SK-N-SH (cell line): ENCODE data around the gene CFAP68. TPM values are rescaled to one million over a fixed set of nuclear protein-coding genes. Genes with fewer than 3 reads are reported as not detected.

ENCODE experiments used
- CTCF ChIA-PET: fragments of 300-600, 350-600 bp; formaldehyde crosslinking; extraction: SDS; loops from one replicate; lab custom pipeline; 2021; lab: Yijun Ruan, JAX
- POLR2A ChIA-PET: fragments of 350-600 bp; sonication (Branson Sonifier 250); formaldehyde crosslinking; extraction: SDS; loops from one replicate; lab custom pipeline; 2020; ENCODE audit warnings: antibody characterized with exemption, inconsistent platforms; lab: Yijun Ruan, JAX
- DNase-seq: peaks from one replicate; pipeline ENCODE4 v3.0.0; 2012
- H2AFZ ChIP-seq: fragments of 200-600 bp; sonication (generic); 2 replicates; pipeline ENCODE4 v1.8.1; 2016; ENCODE audit warnings: antibody characterized with exemption, mild to moderate bottlenecking, low read depth
- H3F3A ChIP-seq: fragments of 200-600 bp; sonication (generic); replicated peaks from 2 replicates; pipeline ENCODE3; 2016; ENCODE audit warnings: antibody characterized with exemption, mild to moderate bottlenecking; ENCODE audit not compliant: insufficient read depth
- H3K27ac ChIP-seq, 2 experiments: fragments of 200-500 bp in 1 of 2; fragments of 200-600 bp in 1 of 2; sonication (Bioruptor generic) in 1 of 2; sonication (generic), shearing (Covaris generic) in 1 of 2; 2 replicates each; pipeline versions ENCODE4 v1.5.1 to v1.6.1; 2014 to 2016; ENCODE audit warnings: low read depth in 2 of 2, inconsistent platforms in 1 of 2, low read length in 1 of 2, mild to moderate bottlenecking in 1 of 2, mixed read lengths in 1 of 2
- H3K27me3 ChIP-seq: fragments of 200-600 bp; sonication (generic), shearing (Covaris generic); 2 replicates; pipeline ENCODE4 v1.6.1; 2016; ENCODE audit warnings: mixed run types; ENCODE audit not compliant: insufficient read depth
- H3K36me3 ChIP-seq, 2 experiments: fragments of 200-500 bp in 1 of 2; fragments of 200-600 bp in 1 of 2; sonication (Bioruptor generic) in 1 of 2; sonication (generic) in 1 of 2; replicated peaks in 1 of 2; 2 replicates each; pipeline versions ENCODE3 to v1.5.1; 2014 to 2016; ENCODE audit warnings: low read length in 1 of 2, mild to moderate bottlenecking in 1 of 2; ENCODE audit not compliant: insufficient read depth in 2 of 2, control insufficient read depth in 1 of 2
- H3K4me1 ChIP-seq, 2 experiments: fragments of 200-500 bp in 1 of 2; fragments of 200-600 bp in 1 of 2; sonication (Bioruptor generic) in 1 of 2; sonication (generic), shearing (Covaris generic) in 1 of 2; 2 replicates each; pipeline versions ENCODE4 v1.5.1 to v1.6.1; 2014 to 2016; ENCODE audit warnings: low read depth in 1 of 2, low read length in 1 of 2, mixed run types in 1 of 2; ENCODE audit not compliant: insufficient read depth in 2 of 2, control insufficient read depth in 1 of 2
- H3K4me2 ChIP-seq: fragments of 200-600 bp; sonication (generic), shearing (Covaris generic); 2 replicates; pipeline ENCODE4 v1.6.1; 2017; ENCODE audit warnings: mixed run types
- H3K4me3 ChIP-seq, 2 experiments: fragments of 200-500 bp in 1 of 2; fragments of 200-600 bp in 1 of 2; sonication (Bioruptor generic) in 1 of 2; sonication (generic), shearing (Covaris generic) in 1 of 2; 2 replicates each; pipeline versions ENCODE4 v1.5.1 to v1.8.1; 2014 to 2016; ENCODE audit warnings: low read depth in 2 of 2, inconsistent platforms in 1 of 2, low read length in 1 of 2, mild to moderate bottlenecking in 1 of 2, mixed read lengths in 1 of 2, moderate library complexity in 1 of 2
- H3K79me2 ChIP-seq: fragments of 200-600 bp; sonication (generic); 2 replicates; pipeline ENCODE4 v1.8.1; 2017; ENCODE audit warnings: mild to moderate bottlenecking; ENCODE audit not compliant: insufficient read depth
- H3K9ac ChIP-seq: fragments of 200-600 bp; sonication (generic); 2 replicates; pipeline ENCODE4 v1.6.1; 2017; ENCODE audit warnings: mixed run types
- H3K9me2 ChIP-seq: fragments of 200-600 bp; sonication (generic); 2 replicates; pipeline ENCODE4 v1.6.1; 2017; ENCODE audit warnings: mixed run types
- H3K9me3 ChIP-seq: fragments of 200-600 bp; sonication (generic); 2 replicates; pipeline ENCODE4 v1.6.1; 2017; ENCODE audit warnings: mixed run types, mild to moderate bottlenecking, moderate library complexity
- H4K20me1 ChIP-seq: fragments of 200-600 bp; sonication (generic); 2 replicates; pipeline ENCODE4 v1.6.1; 2017; ENCODE audit warnings: mild to moderate bottlenecking, mixed run types; ENCODE audit not compliant: insufficient read depth
- CHD2 ChIP-seq: fragments of 150-350 bp; IDR thresholded peaks from 2 replicates; pipeline ENCODE4 v1.6.1; 2018; ENCODE audit warnings: low read length; ENCODE audit not compliant: partially characterized antibody
- ELF1 ChIP-seq: IDR thresholded peaks from 2 replicates; pipeline ENCODE4 v1.4.0; 2012
- EP300 ChIP-seq, 2 experiments: IDR thresholded peaks; 2 replicates each; pipeline versions ENCODE4 v1.4.0 to v1.6.1; 2012; ENCODE audit warnings: borderline replicate concordance in 1 of 2, low read depth in 1 of 2, low read length in 1 of 2
- FOSL2 ChIP-seq: IDR thresholded peaks from 2 replicates; pipeline ENCODE4 v1.4.0; 2012; ENCODE audit warnings: low read depth, mild to moderate bottlenecking, moderate library complexity, borderline replicate concordance
- FOXJ3 ChIP-seq: sonication (generic); formaldehyde crosslinking; IDR thresholded peaks from 2 replicates; pipeline ENCODE4 v1.5.1; 2020; ENCODE audit warnings: mild to moderate bottlenecking, missing genetic modification reagents
- FOXM1 ChIP-seq: IDR thresholded peaks from 2 replicates; pipeline ENCODE4 v1.4.0; 2012; ENCODE audit warnings: low read depth, mild to moderate bottlenecking
- GABPA ChIP-seq: IDR thresholded peaks from 2 replicates; pipeline ENCODE4 v1.4.0; 2012; ENCODE audit warnings: low read depth, mild to moderate bottlenecking
- GATA2 ChIP-seq: sonication (generic); formaldehyde crosslinking; IDR thresholded peaks from 2 replicates; pipeline ENCODE4 v1.5.0; 2020; ENCODE audit warnings: mild to moderate bottlenecking, missing genetic modification reagents
- MEF2A ChIP-seq: IDR thresholded peaks from 2 replicates; pipeline ENCODE4 v1.4.0; 2012; ENCODE audit warnings: low read depth, borderline replicate concordance
- NRF1 ChIP-seq: IDR thresholded peaks from 2 replicates; pipeline ENCODE4 v1.6.1; 2012; ENCODE audit warnings: low read depth, mild to moderate bottlenecking, low read length
- RCOR1 ChIP-seq: fragments of 150-350 bp; IDR thresholded peaks from 2 replicates; pipeline ENCODE4 v1.6.1; 2017; ENCODE audit warnings: antibody characterized with exemption, low read length
- RFX5 ChIP-seq: IDR thresholded peaks from 2 replicates; pipeline ENCODE4 v1.6.1; 2012; ENCODE audit warnings: mild to moderate bottlenecking, improper control_type of control experiment, low read length
- RXRA ChIP-seq: IDR thresholded peaks from 2 replicates; pipeline ENCODE4 v1.4.0; 2012; ENCODE audit warnings: low read depth, mild to moderate bottlenecking, borderline replicate concordance
- SMC3 ChIP-seq: IDR thresholded peaks from 2 replicates; pipeline ENCODE4 v1.6.1; 2012; ENCODE audit warnings: low read depth, low read length, improper control_type of control experiment
- TAF1 ChIP-seq: IDR thresholded peaks from 2 replicates; pipeline ENCODE4 v1.6.1; 2012; ENCODE audit warnings: low read depth, mild to moderate bottlenecking, low read length, moderate library complexity, borderline replicate concordance
- TCF12 ChIP-seq: IDR thresholded peaks from 2 replicates; pipeline ENCODE4 v1.4.0; 2012
- TEAD4 ChIP-seq: IDR thresholded peaks from 2 replicates; pipeline ENCODE4 v1.4.0; 2012; ENCODE audit warnings: mild to moderate bottlenecking, borderline replicate concordance; ENCODE audit not compliant: insufficient read depth
- YY1 ChIP-seq: IDR thresholded peaks from 2 replicates; pipeline ENCODE4 v1.4.0; 2012; ENCODE audit warnings: low read depth, mild to moderate bottlenecking
- WGBS: methylation state at CpG from one replicate; pipeline ENCODE4 v1.1.6; 2017; ENCODE audit warnings: low lambda C conversion rate; 5-methylcytosine and 5-hydroxymethylcytosine counted together
- polyA plus RNA-seq, 3 experiments: library from polyadenylated mRNA; depleted of rRNA; stranded (reverse); fragments of >200 nt; gene quantifications; 2 replicates each; pipeline ENCODE4 v1.2.3, GENCODE V29; 2012
- TF ChIP-seq, protein P1 (sequence below): IDR thresholded peaks from 2 replicates; pipeline ENCODE4 v1.6.1; 2012; ENCODE audit warnings: mild to moderate bottlenecking, low read depth, low read length, moderate library complexity
- TF ChIP-seq, protein P2 (sequence below): IDR thresholded peaks from 2 replicates; pipeline ENCODE4 v1.4.0; 2012; ENCODE audit warnings: low read depth
- TF ChIP-seq, protein P3 (sequence below): fragments of 200-600 bp; sonication (generic); IDR thresholded peaks from 2 replicates; pipeline ENCODE4 v1.6.1; 2017; ENCODE audit warnings: antibody characterized with exemption, mild to moderate bottlenecking, moderate library complexity
- TF ChIP-seq, protein P4 (sequence below): fragments of 150-350 bp; IDR thresholded peaks from 2 replicates; pipeline ENCODE4 v1.6.1; 2016; ENCODE audit warnings: mild to moderate bottlenecking, low read depth, low read length

Gene CFAP68
- polyA plus RNA-seq, 1 of the 3 experiments (the other 2 are of a cell fraction), result 61.2 TPM

DNA sequence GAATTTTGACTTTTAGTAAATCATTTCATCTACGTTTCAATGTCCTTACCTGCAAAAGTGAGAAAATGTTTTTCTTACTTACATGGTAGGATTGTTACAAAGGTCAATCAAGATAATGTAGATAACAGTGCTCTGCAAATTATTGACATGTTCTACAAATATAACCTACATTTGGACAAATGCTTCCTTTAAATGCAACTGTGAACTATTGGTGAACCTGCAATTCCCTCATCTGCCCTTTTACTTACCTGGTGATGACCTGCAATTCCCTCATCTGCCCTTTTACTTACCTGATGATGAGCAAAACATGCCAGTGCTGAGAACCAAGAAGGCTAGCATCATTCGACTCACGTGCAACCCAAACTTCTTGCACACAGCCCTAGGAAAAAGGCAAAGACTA, 19.1 kb upstream of the CFAP68 start (continued):
- TF ChIP-seq, protein P1, sequence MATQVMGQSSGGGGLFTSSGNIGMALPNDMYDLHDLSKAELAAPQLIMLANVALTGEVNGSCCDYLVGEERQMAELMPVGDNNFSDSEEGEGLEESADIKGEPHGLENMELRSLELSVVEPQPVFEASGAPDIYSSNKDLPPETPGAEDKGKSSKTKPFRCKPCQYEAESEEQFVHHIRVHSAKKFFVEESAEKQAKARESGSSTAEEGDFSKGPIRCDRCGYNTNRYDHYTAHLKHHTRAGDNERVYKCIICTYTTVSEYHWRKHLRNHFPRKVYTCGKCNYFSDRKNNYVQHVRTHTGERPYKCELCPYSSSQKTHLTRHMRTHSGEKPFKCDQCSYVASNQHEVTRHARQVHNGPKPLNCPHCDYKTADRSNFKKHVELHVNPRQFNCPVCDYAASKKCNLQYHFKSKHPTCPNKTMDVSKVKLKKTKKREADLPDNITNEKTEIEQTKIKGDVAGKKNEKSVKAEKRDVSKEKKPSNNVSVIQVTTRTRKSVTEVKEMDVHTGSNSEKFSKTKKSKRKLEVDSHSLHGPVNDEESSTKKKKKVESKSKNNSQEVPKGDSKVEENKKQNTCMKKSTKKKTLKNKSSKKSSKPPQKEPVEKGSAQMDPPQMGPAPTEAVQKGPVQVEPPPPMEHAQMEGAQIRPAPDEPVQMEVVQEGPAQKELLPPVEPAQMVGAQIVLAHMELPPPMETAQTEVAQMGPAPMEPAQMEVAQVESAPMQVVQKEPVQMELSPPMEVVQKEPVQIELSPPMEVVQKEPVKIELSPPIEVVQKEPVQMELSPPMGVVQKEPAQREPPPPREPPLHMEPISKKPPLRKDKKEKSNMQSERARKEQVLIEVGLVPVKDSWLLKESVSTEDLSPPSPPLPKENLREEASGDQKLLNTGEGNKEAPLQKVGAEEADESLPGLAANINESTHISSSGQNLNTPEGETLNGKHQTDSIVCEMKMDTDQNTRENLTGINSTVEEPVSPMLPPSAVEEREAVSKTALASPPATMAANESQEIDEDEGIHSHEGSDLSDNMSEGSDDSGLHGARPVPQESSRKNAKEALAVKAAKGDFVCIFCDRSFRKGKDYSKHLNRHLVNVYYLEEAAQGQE, result no peak
- no peak for TF ChIP-seq NRF1
- no peak for TF ChIP-seq FOXM1
- TF ChIP-seq CHD2, result no peak
- no peak for TF ChIP-seq GATA2 (CRISPR knock-in tag)
- no peak for TF ChIP-seq TCF12
- TF ChIP-seq ELF1, result no peak
- TF ChIP-seq YY1, result no peak
- TF ChIP-seq, protein P2, sequence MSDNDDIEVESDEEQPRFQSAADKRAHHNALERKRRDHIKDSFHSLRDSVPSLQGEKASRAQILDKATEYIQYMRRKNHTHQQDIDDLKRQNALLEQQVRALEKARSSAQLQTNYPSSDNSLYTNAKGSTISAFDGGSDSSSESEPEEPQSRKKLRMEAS, result no peak
- TF ChIP-seq TEAD4, result no peak

DNA sequence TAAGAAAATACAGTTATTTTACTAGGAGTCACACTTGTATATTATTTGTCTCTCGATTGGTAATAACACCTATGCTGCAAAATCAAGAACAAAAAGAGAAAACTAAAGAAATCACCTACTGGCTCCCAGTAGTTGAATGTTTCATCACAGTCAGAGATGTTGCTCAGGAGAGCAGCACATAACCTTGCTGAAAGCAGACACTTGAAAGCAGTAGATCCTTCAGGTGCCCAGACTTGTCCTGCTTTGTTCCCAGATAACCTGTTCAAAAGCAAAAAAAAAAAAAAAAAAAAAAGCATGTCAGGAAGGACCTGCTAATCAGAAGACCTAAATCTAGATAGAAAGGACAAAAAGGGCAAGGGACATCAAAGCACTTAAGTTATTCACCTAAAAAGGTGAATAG, 9.2 kb upstream of the CFAP68 start:
- H3K9ac ChIP-seq, result no peak overlapping the region
- no peaks in the 10 kb centered on the region for H4K20me1 ChIP-seq
- peaks cover 18% of the 10 kb centered on the region for H3K79me2 ChIP-seq
- H3F3A ChIP-seq, result peaks cover 3% of the 10 kb centered on the region
- 0 out of 4 replicates have a peak overlapping the region, but pooled peaks of 1 of the 2 experiments have one; percentile 81 for H3K27ac ChIP-seq
- H3K4me1 ChIP-seq, result peaks cover 0 to 6% of the 10 kb centered on the region in 2 experiments; a peak in 3 of 4 replicates
- TF ChIP-seq RFX5 (no peak), MEF2A (no peak), FOSL2 (no peak), TEAD4 (no peak), TAF1 (no peak), GABPA (no peak), FOXM1 (no peak), EP300 (IDR thresholded peaks at IDR 0.05; ENCODE audit: borderline replicate concordance in 1 of 2, low read depth in 1 of 2, low read length in 1 of 2) (no peak), SMC3 (no peak), CHD2 (no peak), ELF1 (no peak), TCF12 (no peak), RCOR1 (no peak), RXRA (no peak), FOXJ3 (CRISPR knock-in tag) (no peak)
- TF ChIP-seq, protein P3, sequence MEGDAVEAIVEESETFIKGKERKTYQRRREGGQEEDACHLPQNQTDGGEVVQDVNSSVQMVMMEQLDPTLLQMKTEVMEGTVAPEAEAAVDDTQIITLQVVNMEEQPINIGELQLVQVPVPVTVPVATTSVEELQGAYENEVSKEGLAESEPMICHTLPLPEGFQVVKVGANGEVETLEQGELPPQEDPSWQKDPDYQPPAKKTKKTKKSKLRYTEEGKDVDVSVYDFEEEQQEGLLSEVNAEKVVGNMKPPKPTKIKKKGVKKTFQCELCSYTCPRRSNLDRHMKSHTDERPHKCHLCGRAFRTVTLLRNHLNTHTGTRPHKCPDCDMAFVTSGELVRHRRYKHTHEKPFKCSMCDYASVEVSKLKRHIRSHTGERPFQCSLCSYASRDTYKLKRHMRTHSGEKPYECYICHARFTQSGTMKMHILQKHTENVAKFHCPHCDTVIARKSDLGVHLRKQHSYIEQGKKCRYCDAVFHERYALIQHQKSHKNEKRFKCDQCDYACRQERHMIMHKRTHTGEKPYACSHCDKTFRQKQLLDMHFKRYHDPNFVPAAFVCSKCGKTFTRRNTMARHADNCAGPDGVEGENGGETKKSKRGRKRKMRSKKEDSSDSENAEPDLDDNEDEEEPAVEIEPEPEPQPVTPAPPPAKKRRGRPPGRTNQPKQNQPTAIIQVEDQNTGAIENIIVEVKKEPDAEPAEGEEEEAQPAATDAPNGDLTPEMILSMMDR, result no peak
- TF ChIP-seq, protein P2, result no peak
- TF ChIP-seq, protein P4, sequence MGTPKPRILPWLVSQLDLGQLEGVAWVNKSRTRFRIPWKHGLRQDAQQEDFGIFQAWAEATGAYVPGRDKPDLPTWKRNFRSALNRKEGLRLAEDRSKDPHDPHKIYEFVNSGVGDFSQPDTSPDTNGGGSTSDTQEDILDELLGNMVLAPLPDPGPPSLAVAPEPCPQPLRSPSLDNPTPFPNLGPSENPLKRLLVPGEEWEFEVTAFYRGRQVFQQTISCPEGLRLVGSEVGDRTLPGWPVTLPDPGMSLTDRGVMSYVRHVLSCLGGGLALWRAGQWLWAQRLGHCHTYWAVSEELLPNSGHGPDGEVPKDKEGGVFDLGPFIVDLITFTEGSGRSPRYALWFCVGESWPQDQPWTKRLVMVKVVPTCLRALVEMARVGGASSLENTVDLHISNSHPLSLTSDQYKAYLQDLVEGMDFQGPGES, result no peak
- no peaks in the 10 kb centered on the region for H3K9me2 ChIP-seq
- no peaks in the 10 kb centered on the region for H3K9me3 ChIP-seq
- ChIA-PET CTCF (interaction anchor here (0.7 to 1.5 kb wide), 6 partner anchors 12 to 265 kb away, joined by 3 to 6 read pairs (median 3); no protein-coding TSS in a partner anchor), POLR2A (interaction anchor here (1.2 to 1.7 kb wide), 3 partner anchors 10 to 57 kb away, joined by 3 to 9 read pairs (median 6); no protein-coding TSS in a partner anchor)
- peak overlapping the region in 1 of 2 experiments; percentile 81; a peak in 1 of 4 replicates for H3K4me3 ChIP-seq
- no peak overlapping the region for H2AFZ ChIP-seq
- peaks cover 28 to 29% of the 10 kb centered on the region in 2 experiments for H3K36me3 ChIP-seq
- peak overlapping the region; percentile 85; the same call in 1 of the 2 replicates for H3K4me2 ChIP-seq
- H3K27me3 ChIP-seq, result no peaks in the 10 kb centered on the region
- DNase-seq, result no peak
- 75% methylated on average over 1 of the region's 1 CpG for WGBS
